Smooth muscle cell (in vitro differentiated cells): ENCODE measurements around the gene RRAS. TPM values are rescaled to one million over a fixed set of nuclear protein-coding genes. Genes with fewer than 3 reads are reported as not detected.

Experiments used
- DNase-seq: peaks from one replicate; lab custom pipeline; 2025; ENCODE audit not compliant: unreplicated experiment; lab: John Stamatoyannopoulos, UW
- H2AFZ ChIP-seq: fragments of 200-600 bp; sonication (generic); 2 replicates; pipeline ENCODE4 v1.6.0; 2016; ENCODE audit warnings: antibody characterized with exemption, low read depth, mild to moderate bottlenecking
- H3F3A ChIP-seq: fragments of 200-600 bp; sonication (generic); 2 replicates; pipeline ENCODE4 v1.6.0; 2017; ENCODE audit warnings: antibody characterized with exemption, low read depth
- H3K27ac ChIP-seq: fragments of 200-600 bp; sonication (generic); 2 replicates; pipeline ENCODE4 v1.5.1; 2016; ENCODE audit warnings: low read depth, mild to moderate bottlenecking
- H3K27me3 ChIP-seq: fragments of 200-600 bp; sonication (generic); 2 replicates; pipeline ENCODE4 v1.6.1; 2016; ENCODE audit warnings: low read depth, mild to moderate bottlenecking
- H3K36me3 ChIP-seq: fragments of 200-600 bp; sonication (generic); 2 replicates; pipeline ENCODE4 v1.5.1; 2016; ENCODE audit warnings: low read depth
- H3K4me1 ChIP-seq: fragments of 200-600 bp; sonication (generic); 2 replicates; pipeline ENCODE4 v1.5.1; 2016; ENCODE audit warnings: low read depth
- H3K4me2 ChIP-seq: fragments of 200-600 bp; sonication (generic); 2 replicates; pipeline ENCODE4 v1.6.0; 2016; ENCODE audit warnings: mild to moderate bottlenecking
- H3K4me3 ChIP-seq: fragments of 200-600 bp; sonication (generic); 2 replicates; pipeline ENCODE4 v1.5.1; 2016; ENCODE audit warnings: mild to moderate bottlenecking
- H3K79me2 ChIP-seq: fragments of 200-600 bp; sonication (generic); 2 replicates; pipeline ENCODE4 v1.6.0; 2016; ENCODE audit warnings: low read depth, mild to moderate bottlenecking
- H3K9ac ChIP-seq: fragments of 200-600 bp; sonication (generic); 2 replicates; pipeline ENCODE4 v1.6.0; 2016; ENCODE audit warnings: low read depth
- H3K9me3 ChIP-seq: fragments of 200-600 bp; sonication (generic); replicated peaks from 2 replicates; pipeline ENCODE4 v1.5.1; 2016; ENCODE audit warnings: low read depth
- H4K20me1 ChIP-seq: fragments of 200-600 bp; sonication (generic); 2 replicates; pipeline ENCODE4 v1.6.0; 2016; ENCODE audit warnings: low read depth
- CTCF ChIP-seq: fragments of 200-600 bp; sonication (generic); IDR thresholded peaks from 2 replicates; pipeline ENCODE4 v1.5.1; 2017; ENCODE audit warnings: borderline replicate concordance, mild to moderate bottlenecking, antibody characterized with exemption; ENCODE audit not compliant: insufficient read depth, poor library complexity, severe bottlenecking
- WGBS: methylation state at CpG from one replicate; pipeline ENCODE4 v1.1.7; 2016; ENCODE audit warnings: low lambda C conversion rate; 5-methylcytosine and 5-hydroxymethylcytosine counted together
- polyA plus RNA-seq: library from polyadenylated mRNA; unstranded; fragments of >200 nt; fragmentation: Nextera tagmentation; extraction: Ambion mirVana; gene quantifications from 2 replicates; pipeline ENCODE4 v1.2.1, GENCODE V29; 2016
- total RNA-seq: library from RNA; depleted of rRNA; stranded (reverse); fragments of >200 nt; gene quantifications from 2 replicates; pipeline ENCODE4 v1.2.3, GENCODE V29; 2014

The RRAS gene
- total and polyA plus RNA-seq, 2 experiments from 2014 or later = 86.5 to 224 TPM

DNA sequence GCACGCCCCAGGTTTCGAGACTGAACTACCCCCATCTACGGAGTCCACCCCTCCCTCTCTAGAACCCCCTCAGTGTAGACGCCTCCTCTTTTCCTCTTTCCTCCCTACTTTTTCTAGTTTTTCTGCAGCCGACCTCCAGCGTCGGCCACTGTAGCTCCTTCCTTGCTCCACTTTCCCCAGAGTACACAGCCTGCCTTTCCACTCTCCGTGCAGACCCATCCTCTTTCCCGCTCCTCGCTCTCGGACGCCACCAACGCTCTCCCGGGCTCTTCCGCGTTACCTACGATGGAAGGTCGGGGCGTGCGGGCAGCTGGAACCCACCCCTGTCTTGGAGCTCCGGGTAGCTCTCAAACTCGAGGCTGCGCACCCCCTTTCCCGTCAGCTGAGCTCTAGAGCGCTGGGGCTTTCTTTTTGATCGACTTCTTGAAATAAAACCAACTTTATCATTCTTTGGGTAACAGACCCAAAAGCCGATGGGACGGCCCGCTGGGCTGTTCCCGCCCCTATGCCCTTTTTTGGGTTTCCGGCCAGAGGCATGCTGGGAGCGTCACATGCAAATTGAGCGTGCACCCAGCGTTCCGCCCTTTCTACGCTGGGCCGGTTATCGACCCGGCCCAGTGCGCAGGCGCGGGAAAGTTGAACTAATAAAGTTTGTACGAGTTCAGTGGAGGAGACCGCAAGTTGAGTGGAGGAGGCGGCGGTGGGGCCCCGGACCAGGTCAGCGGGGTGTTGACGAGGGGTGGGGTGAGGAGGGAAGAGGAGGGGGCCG is 25.6 kb upstream of the RRAS start, which contains the start of the genes BCL2L12 and IRF3:
Gene BCL2L12 (plus strand): TSS at position 583 of the 769 bp plus-strand sequence. CDS start 760 bp downstream, outside the sequence.
Gene IRF3 (minus strand): TSS at position 507 of the 769 bp plus-strand sequence. CDS start 1,019 bp downstream, outside the sequence.
- peak within 1 kb of the TSS; percentile 67 for H3K27ac ChIP-seq
- no peaks in the 10 kb centered on the region for H3K27me3 ChIP-seq
- peaks cover 18% of the 10 kb centered on the region for H4K20me1 ChIP-seq
- no peak for TF ChIP-seq CTCF
- no peak within 1 kb of the TSS for H2AFZ ChIP-seq
- DNase-seq = peak; percentile 93
- peak within 1 kb of the TSS; percentile 84 for H3K9ac ChIP-seq
- no peaks in the 10 kb centered on the region for H3F3A ChIP-seq
- peak within 1 kb of the TSS; percentile 88 for H3K4me2 ChIP-seq
- under 1% methylated on average over 49 of the region's 50 CpGs for WGBS
- H3K36me3 ChIP-seq = no peaks in the 10 kb centered on the region
- H3K9me3 ChIP-seq = no peaks in the 10 kb centered on the region
- H3K79me2 ChIP-seq = peaks cover 14% of the 10 kb centered on the region
- peaks cover 6% of the 10 kb centered on the region for H3K4me1 ChIP-seq
- peak within 1 kb of the TSS; percentile 80 for H3K4me3 ChIP-seq

- H4K20me1 ChIP-seq = peaks cover 23% of the 10 kb centered on the region
- H3K4me1 ChIP-seq = peaks cover 6% of the 10 kb centered on the region
- peak overlapping the region; percentile 67 for H3K27ac ChIP-seq
- no peak for DNase-seq
- H2AFZ ChIP-seq = no peak overlapping the region
- H3K4me3 ChIP-seq = peak overlapping the region; percentile 80
- H3K79me2 ChIP-seq = peaks cover 14% of the 10 kb centered on the region
- H3K9me3 ChIP-seq = no peaks in the 10 kb centered on the region
- no peaks in the 10 kb centered on the region for H3K27me3 ChIP-seq
- no peaks in the 10 kb centered on the region for H3F3A ChIP-seq
- WGBS = under 1% methylated on average over 7 of the region's 7 CpGs
- peak overlapping the region; percentile 88 for H3K4me2 ChIP-seq
- H3K36me3 ChIP-seq = no peaks in the 10 kb centered on the region
- no peak for TF ChIP-seq CTCF
- H3K9ac ChIP-seq = peak overlapping the region; percentile 37
These were observed 25.1 kb upstream of the RRAS start for GRCh38 chr19:49665036-49665350.

DNA sequence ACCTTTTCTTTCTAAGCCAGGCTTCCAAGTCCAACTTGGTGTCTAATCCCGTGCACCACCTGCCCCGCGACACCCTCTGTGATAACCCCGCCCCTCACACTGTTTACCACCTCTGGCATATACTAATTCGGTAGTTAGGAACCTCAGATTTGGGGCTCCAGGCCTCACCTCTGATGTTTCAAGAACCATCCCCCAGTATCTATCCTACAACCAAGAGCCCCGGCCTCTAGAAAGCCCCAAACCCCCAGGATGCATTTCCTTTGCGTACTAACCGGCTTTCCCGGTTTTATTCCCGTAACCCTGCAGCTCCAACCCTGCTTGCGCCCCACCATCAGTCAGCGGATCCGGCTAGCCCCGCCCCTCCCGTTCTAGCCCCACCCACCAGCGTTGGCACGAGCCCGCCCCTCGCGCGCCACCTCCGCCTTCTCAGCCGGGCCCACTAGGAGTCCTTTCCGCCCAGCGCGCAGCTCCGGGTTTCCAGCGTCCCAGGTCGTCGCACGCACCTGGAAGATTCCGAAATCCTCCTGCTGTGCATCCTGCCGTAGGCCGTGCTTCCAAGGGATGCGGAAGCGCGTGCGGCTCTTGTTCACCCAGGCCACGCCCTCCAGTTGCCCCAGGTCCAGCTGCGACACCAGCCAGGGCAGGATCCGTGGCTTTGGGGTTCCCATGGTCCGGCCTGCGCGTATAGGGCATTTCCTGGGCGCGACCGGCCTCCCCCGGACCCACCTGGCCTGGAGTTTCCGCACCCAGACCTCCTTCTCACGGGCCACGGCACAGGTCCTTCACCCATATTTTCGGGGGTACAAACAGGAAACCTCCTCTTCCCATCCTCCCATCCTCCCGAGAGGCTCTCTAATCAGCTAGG is 24.5 kb upstream of the RRAS start:
- peak overlapping the region; percentile 80 for H3K4me3 ChIP-seq
- H2AFZ ChIP-seq = no peak overlapping the region
- H3K79me2 ChIP-seq = peaks cover 14% of the 10 kb centered on the region

More for the DNA sequence above, 24.5 kb upstream of the RRAS start:
- WGBS = 2% methylated on average over 53 of the region's 53 CpGs
- peaks cover 25% of the 10 kb centered on the region for H4K20me1 ChIP-seq
- peak; percentile 86 for DNase-seq
- peak overlapping the region; percentile 67 for H3K27ac ChIP-seq
- H3K9me3 ChIP-seq = no peaks in the 10 kb centered on the region
- peak overlapping the region; percentile 88 for H3K4me2 ChIP-seq
- H3K36me3 ChIP-seq = no peaks in the 10 kb centered on the region
- no peaks in the 10 kb centered on the region for H3F3A ChIP-seq
- peaks cover 6% of the 10 kb centered on the region for H3K4me1 ChIP-seq
- no peaks in the 10 kb centered on the region for H3K27me3 ChIP-seq
- H3K9ac ChIP-seq = peak overlapping the region; percentile 37
- no peak for TF ChIP-seq CTCF
